ES-I3 (cell line): ENCODE results near the gene PPP1R12C.
A peak's percentile ranks its signal among the peaks of the same experiment; 100 is the strongest.

Experiments
- H3K36me3 ChIP-seq: 2 replicates; pipeline ENCODE4 v1.6.1; 2013; ENCODE audit warnings: mild to moderate bottlenecking, low read length, control low read depth, moderate library complexity; ENCODE audit not compliant: insufficient read depth
- H3K4me1 ChIP-seq: 2 replicates; pipeline ENCODE4 v1.6.1; 2013; ENCODE audit warnings: mild to moderate bottlenecking, control low read depth, low read length; ENCODE audit not compliant: insufficient read depth
- H3K9ac ChIP-seq: 2 replicates; pipeline ENCODE4 v1.6.1; 2013; ENCODE audit warnings: low read depth, mild to moderate bottlenecking, low read length, moderate library complexity
- H3K9me3 ChIP-seq: 2 replicates; pipeline ENCODE4 v1.6.1; 2013; ENCODE audit warnings: mild to moderate bottlenecking, low read length, moderate library complexity; ENCODE audit not compliant: control insufficient read depth, insufficient read depth

The PPP1R12C gene

DNA sequence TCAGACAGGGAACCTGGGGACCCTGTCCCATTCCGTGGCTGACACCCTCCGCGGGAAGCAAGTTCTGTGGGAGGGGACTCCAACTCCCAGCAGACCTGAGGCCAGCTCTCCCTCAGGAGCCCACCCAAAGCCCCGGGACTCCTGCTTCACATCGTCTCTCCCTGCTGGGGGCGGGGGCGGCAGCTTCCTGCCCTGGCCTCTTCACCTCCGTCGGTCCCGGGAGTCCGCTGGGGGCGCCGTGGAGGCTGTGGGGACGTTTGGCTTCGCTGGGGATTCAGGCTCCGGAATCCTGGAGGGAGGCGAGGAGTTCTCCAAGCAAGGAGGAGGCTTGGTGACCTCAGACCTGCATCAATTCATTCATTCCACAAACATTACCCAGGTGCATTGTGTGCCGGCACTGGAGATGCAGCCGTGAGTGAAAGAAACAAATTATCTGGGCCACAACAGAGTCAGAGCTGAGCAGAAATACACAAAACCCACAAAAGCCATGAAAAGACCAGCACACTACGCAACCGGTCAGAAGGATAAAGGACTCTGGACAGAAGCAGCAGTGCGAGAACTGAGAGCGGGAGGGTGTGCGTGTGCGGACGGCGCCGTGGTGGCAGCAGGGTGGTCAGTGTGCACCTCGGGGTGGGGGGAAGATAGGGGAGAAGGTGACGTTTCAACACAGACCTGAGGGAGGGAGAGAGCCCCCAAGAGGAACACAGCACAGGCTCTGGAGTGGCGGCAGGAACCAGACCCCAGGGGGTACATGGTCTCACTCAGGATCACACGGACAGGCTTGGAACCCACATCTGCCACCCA lies 22.8 kb downstream of the PPP1R12C start:
- Histone ChIP-seq H3K9me3 (no peaks in the 10 kb centered on the region), H3K9ac (peak overlapping the region; percentile 3; the same call in 1 of the 2 replicates), H3K4me1 (peaks cover 15% of the 10 kb centered on the region; the same call in 1 of the 2 replicates)

DNA sequence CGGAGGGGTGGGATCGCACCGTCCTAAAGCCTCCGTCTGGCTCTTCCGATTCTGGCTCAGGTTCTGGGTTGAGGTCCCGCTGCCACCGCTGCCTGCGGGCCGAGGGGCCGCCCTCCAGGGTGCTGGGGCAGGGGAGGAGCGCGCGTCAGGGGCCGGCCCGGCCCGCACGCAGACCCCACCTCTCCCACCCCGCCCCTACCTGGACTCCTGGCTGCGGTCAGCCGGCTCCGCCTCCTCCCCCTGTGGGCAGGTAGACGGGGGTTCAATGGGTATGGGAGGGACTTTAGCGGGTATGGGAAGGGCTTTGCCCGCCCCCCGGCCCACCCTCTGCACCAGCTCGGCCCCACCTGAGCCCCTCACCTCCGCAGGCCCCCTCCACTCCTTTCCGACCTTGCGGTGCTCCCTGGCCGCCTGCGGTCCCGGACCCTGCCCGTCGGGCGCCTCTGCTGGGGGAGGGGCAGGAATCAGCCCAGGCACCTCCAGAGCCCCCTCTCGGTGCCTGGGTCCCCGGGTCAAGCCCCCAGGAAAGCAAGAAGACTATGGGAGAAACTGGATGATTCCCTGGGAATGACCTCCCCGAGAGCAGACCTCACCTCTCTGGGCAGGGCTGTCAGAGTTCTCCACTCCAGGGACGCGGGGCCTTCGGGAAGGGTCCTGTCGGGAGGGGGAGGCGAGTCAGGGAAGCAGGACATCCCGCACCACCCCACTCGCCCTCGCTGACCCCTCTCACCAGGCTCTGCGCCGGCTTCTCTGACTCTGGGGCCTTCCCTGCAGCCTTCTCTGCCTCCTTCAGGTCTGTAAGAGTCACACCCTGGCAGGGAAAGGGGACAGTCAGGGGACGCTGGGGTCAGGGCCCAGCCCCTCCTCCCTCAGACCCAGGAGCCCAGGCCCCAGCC lies 24.8 kb downstream of the PPP1R12C start:
- Histone ChIP-seq H3K9ac (peak overlapping the region; percentile 76), H3K4me1 (peaks cover 23% of the 10 kb centered on the region), H3K36me3 (no peaks in the 10 kb centered on the region), H3K9me3 (no peaks in the 10 kb centered on the region)

More for the DNA sequence above, 22.8 kb downstream of the PPP1R12C start:
- no peaks in the 10 kb centered on the region for H3K36me3 ChIP-seq

DNA sequence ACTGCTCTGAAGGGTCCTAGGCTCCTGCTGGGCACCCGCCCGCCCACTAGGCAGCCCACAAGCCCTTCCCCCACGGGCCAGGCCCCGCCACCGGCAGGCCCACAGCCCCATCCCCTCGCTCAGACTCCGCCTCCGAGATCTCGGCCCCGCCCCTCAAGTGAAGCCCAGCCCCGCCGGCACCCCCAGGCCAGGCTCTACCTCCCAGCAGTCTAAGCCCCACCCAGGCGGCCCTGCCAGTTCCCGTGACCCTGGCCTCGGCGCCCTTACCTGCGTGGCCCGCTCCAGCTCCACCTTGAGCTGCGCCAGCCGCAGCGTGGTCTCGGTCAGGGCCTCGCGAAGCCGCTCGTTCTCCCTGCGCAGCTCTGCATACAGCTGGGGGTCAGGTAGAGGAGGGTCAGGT lies 25.5 kb downstream of the PPP1R12C start:
- Histone ChIP-seq H3K9me3 (no peaks in the 10 kb centered on the region), H3K36me3 (no peaks in the 10 kb centered on the region), H3K9ac (peak overlapping the region; percentile 76), H3K4me1 (peaks cover 23% of the 10 kb centered on the region)

DNA sequence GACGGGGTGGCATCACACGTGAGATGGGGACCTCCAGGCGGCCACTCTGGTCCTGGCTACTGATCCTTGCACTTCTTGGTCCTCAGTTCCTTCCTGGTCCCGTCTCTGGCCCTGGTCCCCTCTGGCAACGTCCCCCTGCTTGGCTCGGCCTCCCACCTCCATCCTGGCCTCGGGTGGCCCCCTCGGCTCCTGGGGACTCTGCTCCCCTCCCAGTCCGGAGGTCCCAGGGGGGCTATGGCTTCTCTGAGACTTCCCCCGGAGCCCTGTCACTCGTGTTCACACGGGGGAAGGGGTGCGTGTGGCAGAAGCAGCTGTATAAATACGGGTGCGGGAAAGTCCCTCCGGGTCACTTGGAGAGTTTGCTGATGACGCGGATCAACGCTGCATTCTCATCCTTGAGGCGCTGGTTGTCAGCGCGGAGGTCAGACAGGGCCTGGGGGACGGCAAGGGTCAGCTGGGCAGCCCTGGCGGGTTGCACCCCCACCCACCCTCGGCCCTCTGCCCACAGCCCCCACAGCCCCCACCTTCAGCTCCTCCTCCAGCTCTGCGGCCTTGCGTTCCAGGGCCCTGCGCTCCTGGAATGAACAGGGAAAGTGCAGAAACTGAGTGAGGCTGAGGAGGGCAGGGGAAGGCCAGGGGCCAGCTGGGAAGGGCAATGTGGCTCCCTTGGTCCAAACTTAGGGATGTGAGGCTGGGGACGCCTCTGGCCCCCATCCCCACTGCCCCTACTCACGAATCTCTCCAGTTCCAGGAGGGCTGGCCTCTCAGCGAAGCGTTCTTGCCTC lies 26.1 kb downstream of the PPP1R12C start:
- peaks cover 23% of the 10 kb centered on the region for H3K4me1 ChIP-seq
- no peaks in the 10 kb centered on the region for H3K36me3 ChIP-seq
- no peaks in the 10 kb centered on the region for H3K9me3 ChIP-seq
- peak overlapping the region; percentile 27; the same call in 1 of the 2 replicates for H3K9ac ChIP-seq

DNA sequence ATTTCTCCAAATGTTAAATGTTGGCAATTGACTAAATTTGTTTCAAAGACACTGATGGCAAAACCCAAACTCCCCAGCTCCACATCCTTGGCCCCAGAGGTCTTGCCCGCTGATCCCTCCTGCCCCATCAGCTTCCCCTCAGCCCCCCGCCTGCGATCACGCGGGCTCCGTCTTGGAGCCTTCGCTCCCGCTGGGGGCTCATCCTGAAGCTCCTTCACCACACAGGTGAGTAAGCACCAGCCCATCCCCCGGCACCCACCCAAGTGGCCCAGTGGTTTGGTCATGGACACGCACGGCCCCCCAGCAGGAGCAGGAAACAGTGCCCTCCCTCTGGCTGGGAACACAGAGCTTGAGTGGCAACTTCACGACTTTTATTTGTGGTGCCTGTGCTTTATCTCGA lies 26.9 kb downstream of the PPP1R12C start:
- no peak overlapping the region for H3K9ac ChIP-seq
- no peaks in the 10 kb centered on the region for H3K36me3 ChIP-seq
- H3K4me1 ChIP-seq, result peaks cover 24% of the 10 kb centered on the region
- no peaks in the 10 kb centered on the region for H3K9me3 ChIP-seq

DNA sequence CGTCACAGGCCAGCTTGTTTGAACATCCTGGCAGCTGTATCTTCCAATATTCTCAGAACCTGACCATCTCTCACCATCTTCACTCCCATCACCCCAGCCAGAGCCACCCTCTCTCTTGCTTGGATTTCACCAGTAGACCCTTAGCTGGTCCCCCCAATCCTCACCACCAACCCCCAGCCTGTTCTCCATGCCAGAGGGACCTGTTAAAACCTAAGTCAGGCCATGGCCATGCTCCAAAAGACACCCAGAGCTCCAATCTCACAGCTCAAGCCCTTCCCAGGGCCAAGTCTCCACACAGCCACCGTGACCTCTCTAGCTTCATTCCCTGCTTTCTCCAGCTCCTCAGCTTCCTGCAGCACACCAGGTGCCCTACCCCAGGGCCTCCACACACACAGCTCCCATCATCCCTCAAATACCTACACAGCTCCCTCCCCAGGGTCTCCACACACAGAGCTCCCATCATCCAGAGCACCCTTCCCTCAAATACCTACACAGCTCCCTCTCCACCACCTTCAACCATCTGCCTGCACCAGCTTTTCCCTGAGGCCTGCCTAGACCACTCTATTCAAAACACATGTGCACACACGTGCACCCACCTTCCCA lies 28.0 kb downstream of the PPP1R12C start:
- no peaks in the 10 kb centered on the region for H3K36me3 ChIP-seq
- no peak overlapping the region for H3K9ac ChIP-seq
- peaks cover 16% of the 10 kb centered on the region for H3K4me1 ChIP-seq
- H3K9me3 ChIP-seq, result no peaks in the 10 kb centered on the region

DNA sequence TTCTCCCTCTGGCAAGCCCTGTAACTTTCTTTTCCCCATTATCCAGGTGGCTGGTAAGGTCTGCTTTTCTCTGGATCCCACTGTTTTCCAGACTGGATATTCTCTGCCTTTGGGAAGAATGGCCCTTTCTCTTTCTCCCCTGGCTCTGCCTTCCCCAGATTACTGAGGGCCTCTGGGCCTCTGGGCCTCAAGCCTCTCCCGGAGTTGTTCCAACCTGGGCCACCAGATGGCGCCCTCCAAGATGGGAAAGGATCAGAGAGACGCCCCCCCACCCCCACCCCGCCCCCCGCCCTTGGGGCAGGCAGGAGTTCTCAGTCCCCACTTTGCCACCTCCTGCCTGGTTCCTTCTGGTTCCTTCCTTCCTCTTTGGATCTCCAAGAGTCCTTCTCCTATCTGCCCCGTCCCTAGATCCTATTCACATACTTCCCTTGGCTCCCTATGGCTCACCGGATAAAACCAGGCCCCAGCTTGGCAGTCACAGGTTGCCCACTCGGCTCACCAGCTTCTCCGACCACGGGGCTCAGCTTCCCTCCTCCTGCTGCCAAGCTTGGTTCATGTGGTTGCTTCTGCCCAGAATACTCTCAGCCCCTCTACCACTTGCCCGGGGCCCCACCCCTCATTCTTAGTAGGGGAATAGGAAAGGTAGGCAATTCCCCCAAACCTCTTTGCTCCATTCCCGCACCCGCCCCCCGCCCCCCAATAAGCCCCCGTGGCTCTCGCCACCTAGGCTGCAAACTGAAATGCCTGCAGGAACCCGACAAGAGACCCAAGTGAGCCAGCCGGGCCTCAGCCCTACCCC lies 28.7 kb downstream of the PPP1R12C start:
- Histone ChIP-seq H3K4me1 (peaks cover 18% of the 10 kb centered on the region), H3K9me3 (no peaks in the 10 kb centered on the region), H3K9ac (no peak overlapping the region), H3K36me3 (no peaks in the 10 kb centered on the region)

DNA sequence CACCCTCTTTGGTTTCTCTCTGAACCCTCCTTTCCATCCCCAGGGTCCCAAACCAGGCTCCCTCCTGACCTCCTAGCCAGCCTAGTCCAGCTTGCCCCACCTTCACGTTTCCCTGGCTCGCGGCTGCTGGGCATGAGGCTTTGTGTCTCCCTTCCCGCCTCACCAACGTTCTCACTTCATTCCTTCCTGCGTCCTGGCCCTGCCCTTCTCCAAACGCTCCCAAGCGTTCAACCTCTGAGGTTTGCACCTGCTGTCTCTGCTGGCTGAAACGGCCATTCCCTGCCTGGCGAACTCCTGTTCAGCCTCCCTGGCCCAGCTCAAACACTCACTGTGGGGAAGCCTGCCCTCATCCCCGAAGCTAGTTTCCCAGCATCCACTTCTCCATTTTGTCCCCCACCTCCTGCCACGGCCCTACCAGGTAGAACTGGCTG lies 29.4 kb downstream of the PPP1R12C start:
- Histone ChIP-seq H3K36me3 (no peaks in the 10 kb centered on the region), H3K4me1 (peaks cover 22% of the 10 kb centered on the region), H3K9ac (no peak overlapping the region), H3K9me3 (no peaks in the 10 kb centered on the region)

DNA sequence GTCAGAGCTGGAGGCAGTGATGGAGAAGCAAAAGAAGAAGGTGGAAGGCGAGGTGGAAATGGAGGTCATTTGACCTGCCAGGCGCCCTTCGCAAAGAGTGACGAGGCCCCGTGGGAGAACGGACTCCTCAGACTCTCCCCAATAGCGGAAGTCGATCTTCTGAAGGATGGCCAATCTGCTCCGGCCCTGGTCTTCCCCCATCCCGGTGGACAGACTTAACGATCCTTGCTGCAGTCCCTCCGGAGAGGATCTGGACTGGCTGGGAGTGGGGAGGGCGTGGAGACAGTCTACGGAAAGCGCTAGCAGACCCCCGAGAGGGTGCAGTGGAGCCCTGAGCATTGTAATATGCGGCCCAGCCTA lies 29.9 kb downstream of the PPP1R12C start:
- Histone ChIP-seq H3K9me3 (no peaks in the 10 kb centered on the region), H3K9ac (peak overlapping the region; percentile 63), H3K36me3 (no peaks in the 10 kb centered on the region), H3K4me1 (peaks cover 22% of the 10 kb centered on the region)

DNA sequence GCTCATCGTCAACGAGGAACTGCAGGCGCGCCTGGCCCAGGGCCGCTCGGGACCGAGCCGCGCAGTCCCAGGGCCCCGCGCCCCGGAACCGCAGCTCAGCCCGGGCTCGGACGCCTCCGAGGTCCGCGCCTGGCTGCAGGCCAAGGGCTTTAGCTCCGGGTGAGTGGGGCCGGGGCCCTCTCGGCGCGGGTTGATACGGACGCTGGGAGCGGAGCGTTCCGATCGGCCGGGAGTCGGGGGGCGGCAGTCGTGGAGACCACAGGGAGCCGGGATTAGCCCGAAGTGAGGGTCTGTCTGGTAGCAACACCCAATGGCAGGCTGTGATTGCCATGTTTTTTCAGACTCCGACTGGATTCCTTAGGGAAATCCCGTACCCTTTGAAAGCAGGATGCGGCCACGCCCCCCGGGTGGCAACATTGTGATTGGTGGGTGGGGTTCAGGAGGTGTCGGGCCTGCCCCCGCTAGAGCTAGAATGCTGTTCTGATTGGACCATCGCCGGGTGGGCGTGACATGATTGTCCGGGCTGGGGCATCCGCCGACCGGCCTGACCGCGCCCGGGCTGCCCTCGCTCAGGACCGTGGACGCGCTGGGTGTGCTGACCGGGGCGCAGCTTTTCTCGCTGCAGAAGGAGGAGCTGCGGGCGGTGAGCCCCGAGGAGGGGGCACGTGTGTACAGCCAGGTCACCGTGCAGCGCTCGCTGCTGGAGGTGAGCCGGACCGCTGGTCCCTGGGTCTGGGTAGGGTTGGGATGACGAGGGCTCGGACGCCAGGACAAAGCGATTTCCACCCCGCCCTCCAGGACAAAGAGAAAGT lies 30.5 kb downstream of the PPP1R12C start:
- Histone ChIP-seq H3K4me1 (peaks cover 22% of the 10 kb centered on the region), H3K9me3 (no peaks in the 10 kb centered on the region), H3K36me3 (no peaks in the 10 kb centered on the region), H3K9ac (peak overlapping the region; percentile 63)

DNA sequence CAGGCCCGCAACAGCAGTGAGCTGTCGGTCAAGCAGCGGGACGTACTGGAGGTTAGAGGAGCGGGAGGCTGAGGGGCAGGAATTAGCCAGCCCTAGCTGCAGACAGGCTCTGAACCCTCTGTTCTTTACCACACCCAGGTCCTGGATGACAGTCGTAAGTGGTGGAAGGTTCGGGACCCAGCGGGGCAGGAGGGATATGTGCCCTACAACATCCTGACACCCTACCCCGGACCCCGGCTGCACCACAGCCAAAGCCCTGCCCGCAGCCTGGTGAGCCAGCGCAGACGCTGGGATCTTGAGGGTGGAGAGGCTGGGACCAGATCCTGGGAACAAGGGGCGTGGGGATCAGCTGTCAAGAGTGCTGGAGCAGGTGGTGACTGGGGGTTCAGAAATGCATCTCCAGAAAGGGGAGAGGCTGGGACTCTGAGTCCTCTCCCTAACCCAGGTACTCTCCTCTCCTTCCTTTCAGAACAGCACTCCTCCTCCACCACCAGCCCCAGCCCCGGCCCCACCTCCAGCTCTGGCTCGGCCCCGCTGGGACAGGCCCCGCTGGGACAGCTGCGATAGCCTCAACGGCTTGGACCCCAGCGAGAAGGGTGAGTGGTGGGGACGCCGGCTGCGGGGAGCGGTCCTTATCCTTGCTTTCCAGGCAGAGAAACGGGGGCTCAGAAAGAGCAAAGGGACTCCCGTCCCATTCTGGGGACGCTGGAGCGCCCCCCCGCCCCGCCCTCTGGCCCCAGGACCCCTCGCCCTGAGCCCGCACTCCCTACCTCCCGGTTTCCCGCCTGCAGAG lies 31.3 kb downstream of the PPP1R12C start:
- H3K4me1 ChIP-seq, result peaks cover 19% of the 10 kb centered on the region
- H3K9me3 ChIP-seq, result no peaks in the 10 kb centered on the region
- peak overlapping the region; percentile 63; the same call in 1 of the 2 replicates for H3K9ac ChIP-seq
- no peaks in the 10 kb centered on the region for H3K36me3 ChIP-seq

DNA sequence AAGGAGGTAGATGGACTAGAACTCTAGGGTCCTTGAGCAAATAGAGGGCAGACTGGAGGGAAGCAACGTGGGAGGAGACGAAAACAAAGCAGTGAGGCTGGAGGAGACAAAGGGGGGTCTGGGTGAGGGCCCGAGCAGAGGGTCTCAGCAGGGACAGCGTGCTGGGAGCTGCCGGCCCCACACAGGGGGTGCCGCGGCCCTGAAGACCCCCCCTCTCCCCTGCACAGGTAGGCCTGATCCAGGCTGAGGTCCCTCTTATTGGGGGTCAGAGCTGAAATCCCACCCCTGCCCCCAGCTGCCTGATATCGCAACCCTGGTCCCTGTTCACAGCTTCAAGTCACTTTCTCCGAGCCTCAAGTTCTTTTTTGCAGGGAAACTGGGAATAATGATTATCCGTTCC lies 33.0 kb downstream of the PPP1R12C start:
- Histone ChIP-seq H3K9me3 (no peaks in the 10 kb centered on the region), H3K4me1 (peaks cover 19% of the 10 kb centered on the region), H3K36me3 (no peaks in the 10 kb centered on the region), H3K9ac (no peak overlapping the region)
